ENCODE measurements around the gene AZU1.
"Not testable (repeated sequence)": the region's sequence is repeated elsewhere in the genome, so short reads cannot be mapped to it uniquely, and the experiment has no call there.

Gene AZU1

GRCh38 chr19:853014-853585 lies 25.5 kb downstream of the AZU1 start:
- no peak overlapping the region for H3K4me3 ChIP-seq (replicated peaks; ENCODE audit: low read depth, low read length)
- no peak for TF ChIP-seq CTCF (IDR thresholded peaks at IDR 0.05; ENCODE audit: low read depth, low read length, missing control alignments)
- no peak for DNase-seq (ENCODE audit: extremely low read depth, low read depth)

GRCh38 chr19:853614-854220 lies 26.1 kb downstream of the AZU1 start:
- not testable (repeated sequence) for H3K4me3 ChIP-seq (replicated peaks; ENCODE audit: low read depth, low read length); DNase-seq (ENCODE audit: extremely low read depth, low read depth)

- no peak for DNase-seq (ENCODE audit: extremely low read depth, low read depth)
- no peak overlapping the region for H3K4me3 ChIP-seq (replicated peaks; ENCODE audit: low read depth, low read length)
- TF ChIP-seq CTCF (IDR thresholded peaks at IDR 0.05; ENCODE audit: low read depth, low read length, missing control alignments), result no peak
Measured at GRCh38 chr19:854549-854948, 26.9 kb downstream of the AZU1 start.

- TF ChIP-seq CTCF (IDR thresholded peaks at IDR 0.05; ENCODE audit: low read depth, low read length, missing control alignments), result no peak
- no peak for DNase-seq (ENCODE audit: extremely low read depth, low read depth)
- no peak overlapping the region for H3K4me3 ChIP-seq (replicated peaks; ENCODE audit: low read depth, low read length)
Measured at GRCh38 chr19:855142-855541, 27.5 kb downstream of the AZU1 start.

- no peak for DNase-seq (ENCODE audit: extremely low read depth, low read depth)
- no peak for TF ChIP-seq CTCF (IDR thresholded peaks at IDR 0.05; ENCODE audit: low read depth, low read length, missing control alignments)
- no peak overlapping the region for H3K4me3 ChIP-seq (replicated peaks; ENCODE audit: low read depth, low read length)
Measured at GRCh38 chr19:855566-856120, 28.0 kb downstream of the AZU1 start.

- no peak overlapping the region for H3K4me3 ChIP-seq (replicated peaks; ENCODE audit: low read depth, low read length)
- no peak for TF ChIP-seq CTCF (IDR thresholded peaks at IDR 0.05; ENCODE audit: low read depth, low read length, missing control alignments)
- DNase-seq (ENCODE audit: extremely low read depth, low read depth), result no peak
Measured at GRCh38 chr19:858284-858683, 30.6 kb downstream of the AZU1 start.

- TF ChIP-seq CTCF (IDR thresholded peaks at IDR 0.05; ENCODE audit: low read depth, low read length, missing control alignments), result no peak
- DNase-seq (ENCODE audit: extremely low read depth, low read depth), result no peak
- peak within 1 kb of the TSS; percentile 35 for H3K4me3 ChIP-seq (replicated peaks; ENCODE audit: low read depth, low read length)
Measured at GRCh38 chr19:858868-859843, 31.5 kb downstream of the AZU1 start, which contains the start of gene CFD. TSS of gene CFD (plus strand) at chr19:859664. CDS start at chr19:859690, 26 bp downstream.
